ENCODE measurements around the gene TRIM34.
"Not testable (repeated sequence)": the region's sequence is repeated elsewhere in the genome, so short reads cannot be mapped to it uniquely, and the experiment has no call there.

The TRIM34 gene

DNA sequence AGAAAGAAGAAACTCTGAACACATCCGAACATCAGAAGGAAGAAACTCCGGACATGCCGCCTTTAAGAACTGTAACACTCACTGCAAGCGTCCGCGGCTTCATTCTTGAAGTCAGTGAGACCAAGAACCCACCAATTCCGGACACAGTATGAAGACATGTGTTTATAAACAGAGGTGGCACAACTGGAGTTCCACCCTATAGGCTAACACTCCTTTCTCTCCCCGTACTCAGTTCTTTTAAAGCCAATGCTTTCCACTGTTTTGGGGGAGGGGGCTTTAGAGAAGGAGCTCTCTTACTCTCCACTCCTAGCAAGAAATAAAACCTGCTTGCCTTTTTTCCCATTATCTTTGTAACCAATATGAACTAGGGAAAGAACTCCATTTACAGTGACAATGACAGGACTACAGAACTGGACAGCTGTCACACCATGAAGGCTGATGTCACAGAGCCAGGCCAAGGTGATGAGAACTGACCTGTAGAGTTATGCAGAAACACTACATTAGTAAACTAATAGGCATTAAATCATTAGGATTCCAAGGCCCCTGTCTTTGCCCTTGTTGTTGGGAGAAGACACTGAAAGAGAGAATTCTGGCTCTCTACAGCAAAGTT is 59.3 kb downstream of the TRIM34 start:
- DNase-seq (ENCODE audit: low read depth), result no peak

DNA sequence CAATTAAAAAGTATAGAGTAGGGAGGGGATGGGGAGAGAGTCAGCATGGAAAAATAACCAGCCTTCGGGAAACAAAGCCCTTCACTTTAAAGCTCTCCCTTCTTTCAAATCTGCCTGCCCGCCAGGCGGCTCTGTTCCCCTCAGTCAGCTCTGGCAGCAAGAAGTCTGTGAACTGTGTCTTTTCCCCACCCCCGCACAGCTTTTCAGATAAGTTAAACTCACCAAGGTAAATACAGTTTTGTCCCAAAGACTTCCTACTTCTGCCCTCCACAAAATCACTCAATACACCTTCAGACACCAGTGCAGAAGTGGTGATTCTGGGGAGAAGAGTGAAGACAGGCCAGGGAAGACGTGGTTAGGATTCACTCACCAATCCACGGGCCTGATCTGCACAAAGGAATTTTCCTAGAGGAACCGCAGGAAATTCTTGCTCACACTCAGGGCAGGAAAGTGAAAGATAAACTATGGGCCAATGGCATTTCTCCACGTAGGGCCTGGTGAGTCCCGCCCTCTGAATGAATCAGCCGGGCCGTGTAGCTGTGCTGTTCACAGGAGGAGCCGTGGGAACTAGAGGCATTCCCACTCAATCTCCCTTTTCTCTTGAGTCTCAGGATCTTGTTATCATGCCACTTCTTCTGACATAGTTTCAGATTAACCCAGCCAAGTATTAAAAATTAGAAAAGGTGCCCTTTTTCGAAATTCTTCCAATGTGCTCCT is 60.0 kb downstream of the TRIM34 start, which contains the start of gene TRIM5:
Gene TRIM5 (minus strand): TSS at position 429 of the 717 bp plus-strand sequence. CDS start 4,897 bp downstream, outside the sequence.
- peak; percentile 98 for DNase-seq (ENCODE audit: low read depth)

DNA sequence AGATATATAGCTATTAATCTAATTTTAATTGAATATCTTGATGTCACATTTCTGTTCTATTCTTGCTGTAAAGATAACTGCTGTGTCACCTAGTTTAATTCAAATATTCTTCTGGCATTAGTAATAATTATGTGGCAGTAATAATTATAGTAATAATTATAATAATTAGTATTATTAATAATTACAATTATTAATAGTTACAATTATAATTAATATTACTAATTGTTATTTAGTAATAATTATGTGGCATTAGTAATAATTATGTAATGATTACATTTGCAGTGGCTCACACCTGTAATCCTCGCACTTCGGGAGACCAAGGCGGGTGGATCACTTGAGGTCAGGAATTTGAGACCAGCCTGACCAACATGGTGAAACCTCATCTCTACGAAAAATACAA is 61.6 kb downstream of the TRIM34 start:
- no peak for DNase-seq (ENCODE audit: low read depth)

DNA sequence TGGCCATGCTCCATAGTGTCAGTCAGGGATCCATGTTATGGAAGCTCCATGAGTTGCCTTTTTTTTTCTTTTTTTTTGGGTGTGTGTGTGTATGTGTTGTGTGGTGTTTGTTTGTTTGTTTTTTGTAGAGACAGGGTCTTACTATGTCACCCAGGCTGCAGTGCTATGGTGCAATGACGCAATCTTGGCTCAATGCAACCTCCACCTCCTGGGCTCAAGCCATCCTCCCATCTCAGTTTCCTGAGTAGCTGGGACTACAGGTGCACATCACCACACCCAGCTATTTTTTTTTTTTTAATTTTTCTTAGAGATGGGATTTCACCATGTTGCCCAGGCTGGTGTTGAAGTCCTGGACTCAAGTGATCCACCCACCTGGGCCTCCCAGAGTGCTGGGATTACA is 63.7 kb downstream of the TRIM34 start:
- DNase-seq (ENCODE audit: low read depth), result no peak

DNA sequence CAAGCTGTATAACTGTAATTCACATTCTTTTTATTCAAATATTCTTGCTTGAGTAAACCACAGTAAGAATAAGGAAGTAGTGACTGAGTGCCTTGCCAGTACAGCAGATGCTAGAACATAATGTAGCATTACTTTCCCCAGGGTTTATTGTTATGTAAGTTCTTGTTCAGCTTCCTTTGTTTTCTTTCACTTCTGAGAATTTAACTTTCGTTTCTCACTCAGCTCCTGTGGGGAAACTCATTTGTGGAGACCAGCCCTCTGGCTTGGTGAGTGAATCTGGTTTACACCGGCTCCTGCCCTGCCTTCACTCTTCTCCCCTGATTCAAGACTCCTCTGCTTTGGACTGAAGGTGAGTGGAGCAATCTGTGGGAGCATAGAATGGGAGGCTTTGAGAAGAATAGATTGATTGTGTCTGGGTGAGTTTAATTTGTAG is 64.8 kb downstream of the TRIM34 start, which contains the start of gene TRIM22:
Gene TRIM22 (plus strand): TSS at position 240 of the 433 bp plus-strand sequence. CDS start 6,443 bp downstream, outside the sequence.
- DNase-seq (ENCODE audit: low read depth), result peak; percentile 77

DNA sequence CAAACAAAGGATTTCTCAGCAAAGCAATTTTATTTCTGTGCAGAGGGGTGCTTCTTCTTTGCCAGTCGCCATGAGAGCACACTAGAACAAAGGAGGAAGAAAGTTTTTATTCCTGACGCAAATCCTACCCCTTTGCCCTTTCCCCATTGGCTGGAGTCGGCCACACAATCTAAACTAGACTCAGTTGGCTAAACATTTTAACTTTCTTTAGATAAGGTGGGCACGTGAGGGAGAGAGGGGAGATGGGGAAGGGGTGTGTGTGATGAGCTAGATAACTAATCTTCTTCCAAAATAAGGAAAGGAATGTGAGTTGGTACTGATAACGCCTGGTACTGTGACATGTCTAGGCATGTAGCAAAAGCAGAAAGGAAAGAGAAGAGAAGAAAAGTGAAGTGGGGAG is 65.4 kb downstream of the TRIM34 start:
- peak; percentile 57 for DNase-seq (ENCODE audit: low read depth)

DNA sequence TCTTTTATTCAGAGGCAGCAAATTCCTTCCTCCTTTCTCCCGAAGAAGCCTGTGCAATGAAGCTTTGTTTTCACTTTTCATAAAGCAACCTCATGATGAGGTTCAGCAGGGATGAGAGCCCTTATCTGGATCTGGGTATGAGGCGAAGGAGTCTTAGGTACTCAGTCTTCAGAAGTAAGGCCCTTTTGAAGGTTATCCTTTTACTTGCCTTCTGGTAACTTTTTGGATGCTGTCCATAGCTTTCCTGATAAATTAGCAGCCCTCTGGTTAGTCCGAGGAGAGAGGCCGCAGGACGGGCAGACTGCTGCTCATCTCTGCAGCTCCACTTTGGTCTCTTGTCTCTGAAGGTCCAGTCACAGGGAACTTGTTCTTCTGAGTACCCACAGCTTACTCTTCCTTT is 65.9 kb downstream of the TRIM34 start:
- peak; percentile 49 for DNase-seq (ENCODE audit: low read depth)

DNA sequence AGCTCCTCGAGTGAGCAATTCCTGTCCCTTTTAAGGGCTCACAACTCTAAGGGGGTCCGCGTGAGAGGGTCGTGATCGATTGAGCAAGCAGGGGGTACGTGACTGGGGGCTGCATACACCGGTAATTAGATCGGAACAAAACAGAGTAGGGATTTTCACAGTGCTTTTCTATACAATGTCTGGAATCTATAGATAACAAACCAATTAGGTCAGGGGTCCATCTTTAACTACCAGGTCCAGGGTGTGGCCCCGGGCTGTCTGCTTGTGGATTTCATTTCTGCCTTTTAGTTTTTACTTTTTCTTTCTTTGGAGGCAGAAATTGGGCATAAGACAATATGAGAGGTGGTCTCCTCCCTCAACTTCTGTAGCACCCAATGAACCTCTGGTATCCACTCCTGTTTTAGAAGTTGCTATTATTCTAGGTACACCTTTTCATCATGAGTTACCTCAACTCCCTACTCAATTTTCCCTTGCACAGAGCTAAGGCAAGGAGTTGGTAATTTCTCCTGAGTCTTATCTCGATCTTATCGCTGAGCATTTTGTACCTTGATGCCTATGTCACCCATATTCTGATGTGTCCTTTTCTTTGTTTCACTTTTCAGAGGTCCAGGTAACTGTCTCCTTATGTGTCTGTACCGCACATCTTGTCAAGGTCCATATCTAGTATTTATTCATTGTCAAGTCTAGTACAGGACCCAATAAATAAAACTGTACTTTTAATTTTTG is 66.6 kb downstream of the TRIM34 start:
- not testable (repeated sequence) for DNase-seq (ENCODE audit: low read depth)

DNA sequence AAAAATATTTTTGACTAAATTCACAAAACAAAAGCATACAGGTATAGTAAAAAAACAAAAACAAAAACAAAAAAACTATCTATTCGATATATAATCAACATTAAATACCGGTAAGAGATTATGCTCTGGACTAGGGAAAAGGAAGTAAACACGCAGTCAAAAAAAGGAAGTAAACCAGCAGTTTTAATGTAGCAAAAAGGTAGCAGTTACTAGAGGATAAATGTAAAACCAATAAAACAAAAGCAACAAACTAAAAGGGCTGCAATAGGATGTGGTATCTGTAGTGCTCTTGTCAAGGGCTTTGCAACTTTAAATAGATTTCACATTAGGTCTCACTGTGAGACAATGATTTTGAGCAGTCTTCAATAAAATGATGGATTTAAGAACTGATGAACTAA is 67.2 kb downstream of the TRIM34 start:
- no peak for DNase-seq (ENCODE audit: low read depth)
